Activated T-cell treated with anti-CD3 and anti-CD28 coated beads, Interleukin-2, amount 50 U/mL, for 1 hour (primary cell): Measurements from ENCODE around the gene RPL23.
A peak's percentile ranks its signal among the peaks of the same experiment; 100 is the strongest.
"Not testable (repeated sequence)": the region's sequence is repeated elsewhere in the genome, so short reads cannot be mapped to it uniquely, and the experiment has no call there.

Source experiments
- DNase-seq: peaks from one replicate; pipeline ENCODE4 v3.0.0-alpha.2; 2020

The RPL23 gene

GRCh38 chr17:38867179-38867967, 13.9 kb upstream of the RPL23 start:
- peak; percentile 74 for DNase-seq

- DNase-seq: no peak
Observed at GRCh38 chr17:38864636-38865398, 11.3 kb upstream of the RPL23 start.

GRCh38 chr17:38861399-38861843, 7.9 kb upstream of the RPL23 start:
- no peak for DNase-seq

- DNase-seq: no peak
Observed at GRCh38 chr17:38857271-38857670, 3.8 kb upstream of the RPL23 start.

- DNase-seq: not testable (repeated sequence)
Observed at GRCh38 chr17:38855101-38855714, 1.7 kb upstream of the RPL23 start.

GRCh38 chr17:38852771-38853291, 690 bp downstream of the RPL23 start:
- peak; percentile 38 for DNase-seq

- no peak for DNase-seq
Observed at GRCh38 chr17:38851434-38851833, 2.1 kb downstream of the RPL23 start.

- DNase-seq: no peak
Observed at GRCh38 chr17:38850374-38850773, 3.1 kb downstream of the RPL23 start.

- DNase-seq: no peak
Observed at GRCh38 chr17:38848939-38849605, 4.4 kb downstream of the RPL23 start.

GRCh38 chr17:38848557-38848891, 5.0 kb downstream of the RPL23 start:
- DNase-seq: no peak

GRCh38 chr17:38844261-38844757, 9.2 kb downstream of the RPL23 start:
- no peak for DNase-seq

GRCh38 chr17:38825762-38826247, 27.7 kb downstream of the RPL23 start:
- DNase-seq: no peak

- DNase-seq: peak; percentile 99
Observed at GRCh38 chr17:38824899-38825761, 28.4 kb downstream of the RPL23 start, which contains the start of gene CWC25. TSS of gene CWC25 (minus strand) at chr17:38825321. CDS start at chr17:38825183, 138 bp downstream.

- DNase-seq: no peak
Observed at GRCh38 chr17:38815576-38816193, 37.8 kb downstream of the RPL23 start.

GRCh38 chr17:38809828-38810227, 43.7 kb downstream of the RPL23 start:
- DNase-seq: no peak

GRCh38 chr17:38800237-38800760, 53.2 kb downstream of the RPL23 start:
- no peak for DNase-seq

GRCh38 chr17:38799501-38800236, 53.9 kb downstream of the RPL23 start, which contains the start of gene PIP4K2B:
TSS of gene PIP4K2B (minus strand) at chr17:38799556. CDS start at chr17:38799424, 132 bp downstream.
- DNase-seq: peak; percentile 88

- no peak for DNase-seq
Observed at GRCh38 chr17:38798614-38799500, 54.7 kb downstream of the RPL23 start.
